SW 1271 (cell line): Measurements from ENCODE around the gene ADGRD1.

Source experiments
- DNase-seq, 2 experiments: peaks; one replicate each; lab custom pipeline; 2025; lab: John Stamatoyannopoulos, UW

The ADGRD1 gene

GRCh38 chr12:131007031-131007739 lies 53.5 kb downstream of the ADGRD1 start:
- no peak for DNase-seq

DNA sequence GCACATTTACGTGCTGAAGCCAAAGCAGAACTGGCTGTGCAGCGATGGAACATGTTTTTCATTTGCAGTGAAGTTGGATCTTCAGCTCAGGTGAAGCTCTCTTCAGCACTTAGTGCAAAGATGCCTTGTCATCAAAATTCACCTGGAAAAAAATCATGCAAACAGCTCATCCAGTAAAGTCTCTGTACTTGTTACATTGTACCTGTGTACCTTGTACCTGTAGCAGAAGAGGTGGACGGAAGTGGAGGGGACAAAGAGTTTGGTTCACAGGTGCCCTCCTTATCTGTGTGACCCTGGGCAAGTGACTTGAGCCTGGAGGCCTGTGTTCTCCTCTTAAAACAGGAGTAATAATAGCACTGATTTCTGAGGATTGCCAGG lies 54.0 kb downstream of the ADGRD1 start:
- no peak for DNase-seq

DNA sequence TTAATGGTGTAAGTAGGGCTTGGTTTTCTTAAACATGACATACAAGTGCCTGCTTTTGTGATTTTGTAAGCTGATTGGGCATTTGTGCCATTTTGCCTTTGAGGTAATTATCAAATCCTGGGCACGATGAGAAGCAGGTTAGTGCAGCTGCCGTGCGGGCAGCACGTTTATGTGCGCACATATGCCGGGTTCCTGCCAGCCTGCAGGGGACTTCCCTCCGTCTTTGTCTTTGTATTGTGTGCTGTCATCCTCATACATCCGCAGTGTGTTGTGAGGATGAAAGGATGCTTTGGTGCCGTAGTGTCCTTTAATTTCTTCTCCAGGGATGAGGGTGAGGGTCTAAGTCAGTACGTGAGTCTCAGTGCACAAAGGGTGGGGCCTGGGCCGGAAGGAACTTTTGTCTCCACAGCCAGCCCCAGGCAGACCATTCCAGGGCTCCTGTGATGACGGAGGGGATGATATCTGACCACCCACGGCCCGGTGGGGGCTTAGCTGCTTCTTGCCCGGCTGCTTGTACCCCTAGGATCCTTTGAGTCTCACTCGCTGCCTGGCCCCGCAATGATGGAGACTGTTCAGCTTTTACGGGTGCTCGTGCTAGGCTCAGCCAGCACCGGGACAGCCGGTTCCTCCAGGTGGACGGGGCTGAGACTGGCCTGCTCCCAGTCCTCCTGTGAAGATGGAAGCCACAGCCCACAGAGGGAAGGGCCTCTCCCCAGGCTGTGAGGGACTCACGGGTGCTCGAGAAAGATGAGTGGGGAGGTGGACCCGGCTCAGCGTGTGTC lies 54.6 kb downstream of the ADGRD1 start:
- no peak for DNase-seq

GRCh38 chr12:131008913-131009270 lies 55.2 kb downstream of the ADGRD1 start:
- no peak for DNase-seq

GRCh38 chr12:131009595-131010395 lies 56.1 kb downstream of the ADGRD1 start:
- DNase-seq: no peak

DNA sequence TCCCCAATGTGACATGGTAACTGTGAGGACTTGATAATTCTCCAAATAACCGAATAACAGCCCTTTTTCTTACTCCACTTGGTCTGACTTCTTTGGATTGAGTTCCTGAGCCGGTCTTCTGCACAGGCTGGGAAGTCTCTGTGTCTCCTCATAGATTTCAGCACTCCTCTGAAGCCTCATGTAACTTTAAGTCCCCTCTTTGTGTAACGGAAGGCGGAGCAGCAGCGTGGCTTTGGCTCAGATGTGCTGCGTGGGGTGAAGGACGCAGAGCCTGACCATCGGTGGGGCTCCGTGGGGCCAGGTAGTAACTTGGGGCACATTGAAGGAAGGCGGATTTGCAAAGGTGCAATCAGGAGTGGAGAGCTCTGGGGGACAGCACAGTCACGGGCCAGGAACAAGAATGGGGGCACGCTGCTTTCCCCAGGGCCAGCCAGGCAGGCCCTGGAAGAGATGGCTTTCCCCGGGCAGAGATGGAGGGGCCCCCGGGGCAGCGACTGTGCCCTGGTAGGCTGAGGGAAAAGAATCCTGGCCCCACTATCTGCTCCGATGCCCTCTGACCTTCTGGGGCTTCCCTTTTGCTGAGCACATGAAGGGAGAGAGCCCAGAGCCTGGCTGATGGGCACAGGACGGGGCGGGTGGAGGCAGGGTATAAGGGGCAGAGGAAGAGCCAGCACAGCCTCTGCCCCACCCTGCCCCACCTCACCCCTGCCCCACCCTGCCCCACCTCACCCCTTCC lies 56.9 kb downstream of the ADGRD1 start:
- no peak for DNase-seq

- DNase-seq: no peak
Observed at GRCh38 chr12:131011165-131012079, 57.7 kb downstream of the ADGRD1 start.

DNA sequence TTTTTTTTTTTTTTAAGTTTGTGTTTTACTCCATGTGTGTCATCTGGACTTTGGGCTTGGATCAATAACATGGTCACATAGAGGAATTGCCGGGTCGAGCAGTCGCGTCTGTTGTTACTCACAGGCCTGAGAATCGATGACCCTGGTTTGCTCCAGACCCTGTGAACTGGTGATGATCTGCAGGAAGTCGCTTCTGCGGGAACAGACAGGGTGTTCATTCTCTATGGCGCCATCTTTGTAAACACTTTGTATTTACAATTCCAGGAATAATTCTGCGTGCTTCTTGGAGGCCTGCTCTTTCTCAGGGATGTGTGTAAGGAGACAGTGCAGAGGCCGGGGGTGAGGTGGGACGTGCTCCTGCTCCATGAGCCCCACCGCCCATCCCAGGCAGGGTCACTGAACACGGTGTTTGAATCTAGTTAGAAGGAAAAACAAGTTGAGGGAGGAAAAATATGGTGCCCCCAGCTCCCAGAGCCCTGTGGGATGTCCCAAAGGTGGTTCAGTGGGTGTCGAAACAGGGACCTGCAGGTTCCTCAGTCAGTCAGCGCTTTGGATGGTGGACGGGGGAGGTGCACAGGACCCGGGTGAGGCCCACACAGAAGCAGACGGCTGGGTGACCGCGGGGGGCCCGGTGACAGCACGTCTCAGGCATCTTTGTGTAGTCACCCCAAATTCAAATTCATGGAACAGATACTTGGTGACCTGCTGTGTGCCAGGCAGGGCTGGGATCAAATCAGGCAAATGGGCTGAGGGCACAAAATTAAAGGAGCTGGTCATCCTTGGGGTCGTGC lies 58.8 kb downstream of the ADGRD1 start:
- no peak for DNase-seq

DNA sequence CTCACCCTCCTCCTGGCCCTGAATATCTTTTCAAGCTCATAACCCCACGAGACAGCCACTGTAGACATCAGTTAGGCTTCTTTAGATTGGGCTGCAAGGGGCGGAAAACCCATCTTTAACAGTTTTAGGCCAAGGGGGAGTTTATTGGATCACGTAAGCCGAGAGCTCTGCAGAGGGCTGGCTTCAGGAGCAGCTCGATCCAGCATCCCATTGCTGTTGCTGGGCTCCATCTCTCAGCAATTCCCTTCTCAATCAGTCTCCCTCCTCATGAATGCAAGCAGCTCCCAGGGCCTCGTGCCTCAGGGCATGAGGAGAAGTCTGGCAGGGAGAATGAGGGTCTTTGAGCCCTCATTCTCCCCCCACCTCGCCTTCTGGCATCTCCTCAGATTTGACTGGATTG lies 59.4 kb downstream of the ADGRD1 start:
- DNase-seq: no peak

DNA sequence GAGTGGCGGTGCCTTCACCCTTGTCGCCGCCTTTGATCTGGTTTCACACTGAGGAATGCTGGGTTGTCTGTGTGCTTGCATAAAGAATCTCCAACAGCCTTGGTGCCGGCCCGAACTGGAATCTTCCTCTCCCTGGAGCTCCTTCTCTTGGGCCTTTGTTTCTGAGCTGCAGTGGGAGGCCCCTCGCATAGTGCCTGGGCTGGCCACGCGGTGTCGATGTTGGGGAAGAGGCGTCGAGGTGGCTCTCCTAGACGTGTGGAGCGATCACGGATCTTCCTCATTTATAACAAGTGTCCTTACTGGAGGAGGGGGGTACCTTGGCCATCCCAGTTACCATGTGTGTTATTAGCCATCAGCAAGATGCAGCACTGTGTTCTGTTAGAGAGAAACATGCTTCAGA lies 60.6 kb downstream of the ADGRD1 start:
- no peak for DNase-seq

- DNase-seq: no peak
Observed at GRCh38 chr12:131015581-131016337, 62.1 kb downstream of the ADGRD1 start.

GRCh38 chr12:131017477-131017991 lies 63.8 kb downstream of the ADGRD1 start:
- DNase-seq: no peak

DNA sequence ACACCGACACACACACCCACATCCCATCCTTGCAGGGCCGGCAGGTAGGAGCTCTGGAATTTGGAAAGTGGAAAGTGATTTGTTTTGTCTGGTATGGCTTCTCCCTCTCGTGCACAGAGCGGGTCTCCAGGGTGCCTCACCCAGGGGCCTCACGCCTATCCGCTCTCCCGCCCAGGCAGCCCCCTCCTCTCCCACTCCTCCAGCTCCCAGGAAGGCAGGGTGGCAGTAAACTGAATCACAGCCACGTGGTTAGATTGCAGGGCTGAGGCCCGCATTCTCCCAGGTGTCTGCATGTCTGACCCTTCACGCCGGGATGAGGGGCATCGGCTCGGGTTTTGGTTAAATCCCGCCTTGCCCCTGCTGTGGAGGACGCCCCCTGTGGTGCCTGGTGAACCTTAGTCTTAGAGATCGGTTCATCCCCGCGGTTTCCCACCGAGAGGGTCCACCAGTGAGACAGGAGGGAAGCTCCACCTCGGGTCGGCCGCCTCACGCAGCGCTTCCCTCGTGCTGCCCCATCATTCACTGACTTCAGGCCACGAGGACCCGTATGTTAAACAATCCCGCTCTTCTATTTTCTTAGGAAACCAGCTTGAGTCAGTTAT lies 64.4 kb downstream of the ADGRD1 start:
- no peak for DNase-seq

- no peak for DNase-seq
Observed at GRCh38 chr12:131018808-131019397, 65.2 kb downstream of the ADGRD1 start.

DNA sequence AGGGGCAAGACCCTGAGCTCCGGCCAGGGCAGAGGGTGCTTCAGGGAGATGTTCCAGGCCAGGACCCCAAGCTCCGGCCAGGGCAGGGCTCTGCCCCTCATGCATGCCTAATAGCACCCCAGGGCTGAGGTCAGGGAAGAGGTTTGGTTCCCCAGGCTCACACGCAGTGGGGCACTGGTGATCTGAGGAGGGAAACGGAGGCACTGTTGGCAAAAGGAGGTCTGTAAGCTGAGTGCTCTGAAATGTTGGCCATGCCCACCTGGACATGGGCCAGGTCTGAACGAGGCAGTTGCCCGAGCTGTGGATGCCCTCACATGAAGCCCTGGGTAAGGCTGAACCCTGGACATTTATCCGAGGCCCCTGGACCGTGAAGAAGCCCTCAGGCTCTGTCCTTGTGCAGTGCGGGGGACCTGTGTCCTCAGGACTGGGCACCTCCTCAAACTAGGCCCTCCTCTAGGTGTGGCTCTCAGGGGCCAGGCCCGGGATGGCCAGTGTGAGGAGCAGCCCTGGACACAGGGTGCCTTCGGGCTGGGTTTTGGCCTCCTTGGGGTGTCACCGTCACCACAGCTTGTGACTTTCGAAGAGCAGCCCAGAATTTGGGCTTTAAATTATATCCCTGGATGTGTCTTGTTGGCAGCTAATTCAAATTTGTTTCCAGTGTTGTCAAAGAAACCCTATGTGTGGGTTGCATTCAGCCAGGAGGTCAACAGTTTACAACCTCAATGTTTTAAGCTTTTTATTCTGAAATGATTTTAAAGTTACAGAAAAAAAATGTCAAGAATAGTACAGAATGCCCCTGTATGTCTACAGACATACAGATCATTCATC lies 66.8 kb downstream of the ADGRD1 start:
- no peak for DNase-seq

- DNase-seq: no peak
Observed at GRCh38 chr12:131021154-131021541, 67.4 kb downstream of the ADGRD1 start.

GRCh38 chr12:131024026-131024425 lies 70.3 kb downstream of the ADGRD1 start:
- no peak for DNase-seq

- DNase-seq: no peak
Observed at GRCh38 chr12:131024721-131025120, 71.0 kb downstream of the ADGRD1 start.
